Fibroblast of villous mesenchyme (primary cell): ENCODE results near the gene XKR7. TPM values are rescaled to one million over a fixed set of nuclear protein-coding genes. Genes with fewer than 3 reads are reported as not detected.
A peak's percentile ranks its signal among the peaks of the same experiment; 100 is the strongest.

Experiments
- DNase-seq: peaks from one replicate; pipeline ENCODE4 v3.0.0-alpha.2; 2010; ENCODE audit warnings: low read depth
- H3K4me3 ChIP-seq: 2 replicates; pipeline ENCODE4 v1.5.1; 2011; ENCODE audit warnings: low read depth, mild to moderate bottlenecking, low read length
- total RNA-seq: library from RNA; depleted of rRNA; stranded (reverse); fragments of >200 nt; gene quantifications from 2 replicates; pipeline ENCODE4 v1.2.3, GENCODE V29; 2012
- TF ChIP-seq, protein P1 (sequence below): IDR thresholded peaks from 2 replicates; pipeline ENCODE4 v1.5.1; 2012; ENCODE audit warnings: low read depth, mild to moderate bottlenecking, low read length; ENCODE audit not compliant: insufficient read depth

XKR7 gene
- total RNA-seq, 1 donor: not detected

DNA sequence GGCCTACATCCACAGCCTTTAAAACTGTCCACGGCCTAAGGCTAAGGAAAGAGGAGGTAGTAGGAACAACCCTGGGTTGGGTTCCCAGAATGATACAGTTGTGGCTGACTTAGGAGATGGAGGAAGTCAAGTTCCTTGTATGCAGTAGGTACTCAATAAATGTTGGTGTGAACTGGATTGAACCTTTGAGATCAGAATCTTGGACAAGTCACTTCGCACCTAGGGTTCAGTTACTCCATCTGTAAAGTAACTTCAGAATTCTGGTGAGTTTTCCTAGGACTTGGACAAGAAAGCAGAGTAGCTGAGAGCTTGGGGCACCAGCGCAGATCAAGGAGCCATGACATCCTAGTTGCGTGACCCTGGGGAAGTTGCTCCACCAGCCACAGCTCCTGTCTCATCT is 9.1 kb downstream of the XKR7 start:
- TF ChIP-seq, protein P1, sequence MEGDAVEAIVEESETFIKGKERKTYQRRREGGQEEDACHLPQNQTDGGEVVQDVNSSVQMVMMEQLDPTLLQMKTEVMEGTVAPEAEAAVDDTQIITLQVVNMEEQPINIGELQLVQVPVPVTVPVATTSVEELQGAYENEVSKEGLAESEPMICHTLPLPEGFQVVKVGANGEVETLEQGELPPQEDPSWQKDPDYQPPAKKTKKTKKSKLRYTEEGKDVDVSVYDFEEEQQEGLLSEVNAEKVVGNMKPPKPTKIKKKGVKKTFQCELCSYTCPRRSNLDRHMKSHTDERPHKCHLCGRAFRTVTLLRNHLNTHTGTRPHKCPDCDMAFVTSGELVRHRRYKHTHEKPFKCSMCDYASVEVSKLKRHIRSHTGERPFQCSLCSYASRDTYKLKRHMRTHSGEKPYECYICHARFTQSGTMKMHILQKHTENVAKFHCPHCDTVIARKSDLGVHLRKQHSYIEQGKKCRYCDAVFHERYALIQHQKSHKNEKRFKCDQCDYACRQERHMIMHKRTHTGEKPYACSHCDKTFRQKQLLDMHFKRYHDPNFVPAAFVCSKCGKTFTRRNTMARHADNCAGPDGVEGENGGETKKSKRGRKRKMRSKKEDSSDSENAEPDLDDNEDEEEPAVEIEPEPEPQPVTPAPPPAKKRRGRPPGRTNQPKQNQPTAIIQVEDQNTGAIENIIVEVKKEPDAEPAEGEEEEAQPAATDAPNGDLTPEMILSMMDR: no peak
- H3K4me3 ChIP-seq: no peak overlapping the region
- DNase-seq: no peak

DNA sequence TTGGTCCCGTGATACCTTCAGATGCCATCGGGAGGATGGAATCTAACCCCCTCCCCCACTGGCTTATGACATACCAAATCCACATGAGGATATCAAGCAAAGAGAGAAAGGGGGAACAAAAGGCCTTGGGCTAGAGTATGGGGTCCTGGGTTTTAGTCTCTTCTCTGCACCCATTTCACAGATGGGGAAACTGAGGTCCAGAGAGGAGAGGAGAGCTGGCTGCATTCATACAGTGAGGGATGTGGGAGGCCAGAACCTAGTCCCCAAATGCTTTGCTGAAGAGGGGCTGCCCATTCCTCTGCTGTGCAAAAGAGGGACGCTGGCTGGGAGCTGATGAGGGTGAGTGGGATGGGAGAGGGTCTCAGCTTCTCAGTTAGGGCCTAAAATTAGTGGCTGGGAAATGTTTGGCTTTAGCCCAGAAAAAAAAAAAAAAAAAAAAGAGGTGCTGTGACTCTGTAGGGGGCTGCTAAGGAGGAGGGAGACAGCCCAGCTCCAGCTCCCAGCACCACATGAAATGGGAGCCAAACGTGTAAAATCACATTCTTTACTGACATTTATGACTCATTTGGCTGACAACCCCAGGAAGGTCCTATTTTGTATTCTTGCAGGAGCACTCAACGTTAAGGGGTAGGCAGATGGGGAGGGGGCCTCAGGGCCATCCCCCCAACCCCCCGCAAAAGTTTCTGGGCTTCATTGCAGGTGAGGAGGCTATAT is 11.9 kb downstream of the XKR7 start:
- DNase-seq: no peak
- no peak overlapping the region for H3K4me3 ChIP-seq
- TF ChIP-seq, protein P1: no peak

DNA sequence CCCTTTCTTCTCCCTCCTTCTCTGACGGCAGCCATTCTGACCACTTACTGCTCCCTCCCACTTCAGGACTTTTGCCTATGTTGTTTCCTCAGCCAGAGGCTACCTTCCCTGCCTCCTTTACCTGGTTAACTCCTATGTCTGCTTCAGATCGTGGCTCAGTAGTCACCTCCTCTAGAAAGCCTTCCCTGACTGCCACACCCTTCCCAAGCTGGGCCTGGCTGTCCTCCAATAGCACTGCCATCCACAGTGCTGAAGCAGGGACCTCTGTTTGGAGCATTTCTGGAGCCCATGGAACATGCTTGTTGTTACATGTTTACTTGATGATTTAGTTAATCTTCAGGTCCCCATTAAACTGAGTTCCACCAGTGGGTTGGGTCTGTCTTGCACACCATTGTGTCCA is 13.8 kb downstream of the XKR7 start:
- DNase-seq: no peak
- TF ChIP-seq, protein P1: no peak
- no peak overlapping the region for H3K4me3 ChIP-seq

DNA sequence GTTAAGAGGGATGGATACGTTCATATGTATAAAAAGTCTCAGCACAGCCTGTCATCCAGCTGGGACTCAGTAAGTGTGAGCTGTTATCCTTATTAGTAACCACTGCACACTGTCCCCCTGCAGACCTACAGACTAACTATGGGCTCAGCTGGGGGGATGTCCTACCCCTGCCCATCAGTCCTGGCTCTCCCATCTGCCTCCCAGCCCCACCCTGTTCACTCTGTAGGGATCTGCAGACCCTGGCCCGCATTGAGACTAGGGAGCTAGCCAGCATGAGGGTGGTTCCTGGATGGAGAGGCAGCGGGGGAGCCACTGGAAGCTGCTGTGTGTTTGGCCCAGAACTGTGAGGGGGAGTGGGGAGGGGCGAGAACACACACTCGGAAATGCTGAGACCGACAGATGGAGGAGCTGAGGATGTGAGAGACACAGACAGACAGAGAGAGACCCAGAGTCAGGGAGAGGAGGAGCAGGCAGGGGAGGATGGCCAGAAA is 17.1 kb downstream of the XKR7 start:
- DNase-seq: no peak
- no peak overlapping the region for H3K4me3 ChIP-seq
- TF ChIP-seq, protein P1: no peak

DNA sequence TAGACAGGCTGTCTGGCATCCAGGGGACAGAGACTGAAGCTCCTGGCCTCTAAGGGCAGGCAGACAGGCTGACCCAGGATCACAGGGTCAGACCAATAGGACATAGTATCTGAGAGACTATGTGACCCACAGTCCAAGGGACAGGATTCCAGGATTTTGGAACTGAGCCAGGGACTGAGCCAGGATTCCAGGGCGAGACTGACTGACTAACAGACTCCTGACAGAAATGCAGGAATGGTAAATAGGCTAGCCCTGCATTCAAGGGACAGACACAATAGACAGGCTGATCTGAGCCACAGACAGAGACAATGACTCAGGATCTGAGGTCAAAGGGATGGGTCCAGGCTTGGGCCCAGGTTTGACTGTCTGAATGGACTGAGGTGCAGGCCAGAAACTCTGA is 19.8 kb downstream of the XKR7 start:
- TF ChIP-seq, protein P1: no peak
- H3K4me3 ChIP-seq: no peak overlapping the region
- peak; percentile 11 for DNase-seq

DNA sequence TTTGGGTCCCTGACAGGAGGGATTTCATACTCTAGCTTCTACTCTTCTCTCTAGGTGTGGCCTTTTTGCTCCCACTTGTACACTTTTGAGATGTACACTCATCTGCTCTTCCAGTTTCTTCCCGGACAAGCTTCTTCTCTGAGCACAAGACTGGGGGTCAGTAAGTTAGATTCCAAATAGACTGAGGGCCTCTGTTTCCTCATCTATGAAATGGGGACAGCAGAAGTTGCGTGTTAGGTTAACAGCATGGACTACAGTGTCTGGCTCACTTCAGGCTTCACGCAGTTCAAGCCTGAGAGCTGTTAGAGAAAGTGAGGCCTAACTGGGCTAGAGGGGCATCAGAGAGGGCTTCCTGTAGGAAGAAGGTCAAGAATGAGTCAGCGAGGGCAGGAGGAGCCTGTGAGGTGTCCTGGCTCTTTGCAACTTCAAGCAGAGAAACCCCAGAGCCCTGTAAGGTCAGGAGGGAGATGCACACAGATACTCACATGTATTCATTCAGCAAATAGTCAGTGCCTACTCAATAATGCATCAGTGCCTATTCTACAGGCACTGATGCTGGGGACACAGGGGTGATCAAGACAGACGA is 20.6 kb downstream of the XKR7 start:
- no peak overlapping the region for H3K4me3 ChIP-seq
- TF ChIP-seq, protein P1: no peak
- no peak for DNase-seq
